HCT116 (cell line): ENCODE results near the gene MSI2.

Experiments
- CEBPB ChIP-seq: IDR thresholded peaks from 2 replicates; pipeline ENCODE4 v1.6.1; 2012; ENCODE audit warnings: low read depth
- EGR1 ChIP-seq: IDR thresholded peaks from 2 replicates; pipeline ENCODE4 v1.6.1; 2012; ENCODE audit warnings: low read depth
- EZH2 ChIP-seq: fragments of 200-600 bp; sonication (generic); IDR thresholded peaks from 2 replicates; pipeline ENCODE4 v1.6.1; 2017; ENCODE audit warnings: antibody characterized with exemption, mixed run types
- EZH2phosphoT487 ChIP-seq: fragments of 200-600 bp; IDR thresholded peaks from 2 replicates; pipeline ENCODE4 v1.6.1; 2018; ENCODE audit warnings: antibody characterized with exemption, borderline replicate concordance
- FOSL1 ChIP-seq: IDR thresholded peaks from 2 replicates; pipeline ENCODE4 v1.6.1; 2012; ENCODE audit warnings: low read depth
- POLR2A ChIP-seq: IDR thresholded peaks from 2 replicates; pipeline ENCODE4 v1.7.0; 2011; ENCODE audit warnings: borderline replicate concordance; ENCODE audit not compliant: insufficient read depth, insufficient read length; ENCODE audit errors: extremely low read depth
- POLR2AphosphoS5 ChIP-seq: IDR thresholded peaks from 2 replicates; pipeline ENCODE4 v1.6.1; 2011; ENCODE audit warnings: mild to moderate bottlenecking, low read depth, low read length, moderate library complexity
- SIN3A ChIP-seq: IDR thresholded peaks from 2 replicates; pipeline ENCODE4 v1.6.1; 2012; ENCODE audit warnings: low read depth
- TCF7L2 ChIP-seq: IDR thresholded peaks from 2 replicates; pipeline ENCODE4 v1.7.0; 2011; ENCODE audit warnings: borderline replicate concordance, inconsistent platforms; ENCODE audit not compliant: insufficient read depth, insufficient read length; ENCODE audit errors: extremely low read depth
- ZFX ChIP-seq: fragments of 450-650 bp; IDR thresholded peaks from 2 replicates; pipeline ENCODE4 v1.6.1; 2017
- TF ChIP-seq, protein P1 (sequence below), 3 experiments: fragments of 200-600 bp in 1 of 3; sonication (generic) in 1 of 3; IDR thresholded peaks in 2 of 3; conservative IDR thresholded peaks in 1 of 3; 2 replicates each; pipeline ENCODE4 v1.5.1; 2012 to 2017; ENCODE audit warnings: low read depth in 2 of 3, low read length in 2 of 3, antibody characterized with exemption in 1 of 3, borderline replicate concordance in 1 of 3, control low read depth in 1 of 3, mild to moderate bottlenecking in 1 of 3, mixed read lengths in 1 of 3, mixed run types in 1 of 3, moderate library complexity in 1 of 3; ENCODE audit not compliant: insufficient read depth in 1 of 3
- TF ChIP-seq, protein P2 (sequence below): IDR thresholded peaks from 2 replicates; pipeline ENCODE4 v1.6.1; 2012; ENCODE audit warnings: low read depth
- TF ChIP-seq, protein P3 (sequence below): IDR thresholded peaks from 2 replicates; pipeline ENCODE4 v1.6.1; 2012

DNA sequence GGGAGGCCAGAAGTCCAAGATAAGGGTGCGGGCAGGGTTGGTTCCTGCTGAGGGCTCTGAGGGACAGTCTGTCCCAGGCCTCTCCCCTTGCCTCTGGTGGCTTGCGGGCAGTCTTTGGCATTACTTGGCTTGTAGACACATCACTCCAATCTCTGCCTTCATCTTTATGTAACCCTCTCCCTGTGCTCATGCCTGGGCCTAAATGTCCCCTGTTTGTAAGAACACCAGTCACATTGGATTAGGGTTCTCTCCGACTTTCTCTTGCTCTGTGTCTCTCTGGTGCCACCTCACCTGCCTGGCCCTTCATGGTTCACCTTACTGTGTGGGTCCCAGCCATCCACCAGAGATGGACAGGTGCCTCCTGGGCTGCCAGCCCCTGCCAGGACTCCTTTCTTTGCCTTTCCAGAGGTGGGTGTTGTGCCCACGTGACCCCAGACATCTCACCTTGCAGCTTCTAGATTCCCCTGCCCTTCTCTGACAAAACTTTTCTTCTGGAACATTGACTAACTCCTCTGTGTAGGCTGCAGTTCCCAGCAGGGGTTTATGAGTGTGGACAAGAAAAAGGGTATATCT is 205.8 kb downstream of the MSI2 start:
- TF ChIP-seq, protein P1, sequence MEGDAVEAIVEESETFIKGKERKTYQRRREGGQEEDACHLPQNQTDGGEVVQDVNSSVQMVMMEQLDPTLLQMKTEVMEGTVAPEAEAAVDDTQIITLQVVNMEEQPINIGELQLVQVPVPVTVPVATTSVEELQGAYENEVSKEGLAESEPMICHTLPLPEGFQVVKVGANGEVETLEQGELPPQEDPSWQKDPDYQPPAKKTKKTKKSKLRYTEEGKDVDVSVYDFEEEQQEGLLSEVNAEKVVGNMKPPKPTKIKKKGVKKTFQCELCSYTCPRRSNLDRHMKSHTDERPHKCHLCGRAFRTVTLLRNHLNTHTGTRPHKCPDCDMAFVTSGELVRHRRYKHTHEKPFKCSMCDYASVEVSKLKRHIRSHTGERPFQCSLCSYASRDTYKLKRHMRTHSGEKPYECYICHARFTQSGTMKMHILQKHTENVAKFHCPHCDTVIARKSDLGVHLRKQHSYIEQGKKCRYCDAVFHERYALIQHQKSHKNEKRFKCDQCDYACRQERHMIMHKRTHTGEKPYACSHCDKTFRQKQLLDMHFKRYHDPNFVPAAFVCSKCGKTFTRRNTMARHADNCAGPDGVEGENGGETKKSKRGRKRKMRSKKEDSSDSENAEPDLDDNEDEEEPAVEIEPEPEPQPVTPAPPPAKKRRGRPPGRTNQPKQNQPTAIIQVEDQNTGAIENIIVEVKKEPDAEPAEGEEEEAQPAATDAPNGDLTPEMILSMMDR (IDR thresholded peaks at IDR 0.05 in 2 of 3, conservative IDR thresholded peaks at IDR 0.05 in 1 of 3; ENCODE audit: borderline replicate concordance in 1 of 3, insufficient read depth in 1 of 3, low read depth in 2 of 3, low read length in 2 of 3): no peak
- TF ChIP-seq, protein P2, sequence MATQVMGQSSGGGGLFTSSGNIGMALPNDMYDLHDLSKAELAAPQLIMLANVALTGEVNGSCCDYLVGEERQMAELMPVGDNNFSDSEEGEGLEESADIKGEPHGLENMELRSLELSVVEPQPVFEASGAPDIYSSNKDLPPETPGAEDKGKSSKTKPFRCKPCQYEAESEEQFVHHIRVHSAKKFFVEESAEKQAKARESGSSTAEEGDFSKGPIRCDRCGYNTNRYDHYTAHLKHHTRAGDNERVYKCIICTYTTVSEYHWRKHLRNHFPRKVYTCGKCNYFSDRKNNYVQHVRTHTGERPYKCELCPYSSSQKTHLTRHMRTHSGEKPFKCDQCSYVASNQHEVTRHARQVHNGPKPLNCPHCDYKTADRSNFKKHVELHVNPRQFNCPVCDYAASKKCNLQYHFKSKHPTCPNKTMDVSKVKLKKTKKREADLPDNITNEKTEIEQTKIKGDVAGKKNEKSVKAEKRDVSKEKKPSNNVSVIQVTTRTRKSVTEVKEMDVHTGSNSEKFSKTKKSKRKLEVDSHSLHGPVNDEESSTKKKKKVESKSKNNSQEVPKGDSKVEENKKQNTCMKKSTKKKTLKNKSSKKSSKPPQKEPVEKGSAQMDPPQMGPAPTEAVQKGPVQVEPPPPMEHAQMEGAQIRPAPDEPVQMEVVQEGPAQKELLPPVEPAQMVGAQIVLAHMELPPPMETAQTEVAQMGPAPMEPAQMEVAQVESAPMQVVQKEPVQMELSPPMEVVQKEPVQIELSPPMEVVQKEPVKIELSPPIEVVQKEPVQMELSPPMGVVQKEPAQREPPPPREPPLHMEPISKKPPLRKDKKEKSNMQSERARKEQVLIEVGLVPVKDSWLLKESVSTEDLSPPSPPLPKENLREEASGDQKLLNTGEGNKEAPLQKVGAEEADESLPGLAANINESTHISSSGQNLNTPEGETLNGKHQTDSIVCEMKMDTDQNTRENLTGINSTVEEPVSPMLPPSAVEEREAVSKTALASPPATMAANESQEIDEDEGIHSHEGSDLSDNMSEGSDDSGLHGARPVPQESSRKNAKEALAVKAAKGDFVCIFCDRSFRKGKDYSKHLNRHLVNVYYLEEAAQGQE: no peak
- no peak for TF ChIP-seq POLR2A
- no peak for TF ChIP-seq TCF7L2
- no peak for TF ChIP-seq EZH2
- TF ChIP-seq EGR1: no peak
- TF ChIP-seq CEBPB: no peak
- no peak for TF ChIP-seq POLR2AphosphoS5
- TF ChIP-seq EZH2phosphoT487: no peak
- no peak for TF ChIP-seq ZFX
- no peak for TF ChIP-seq SIN3A
- TF ChIP-seq, protein P3, sequence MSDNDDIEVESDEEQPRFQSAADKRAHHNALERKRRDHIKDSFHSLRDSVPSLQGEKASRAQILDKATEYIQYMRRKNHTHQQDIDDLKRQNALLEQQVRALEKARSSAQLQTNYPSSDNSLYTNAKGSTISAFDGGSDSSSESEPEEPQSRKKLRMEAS: no peak
- TF ChIP-seq FOSL1: no peak
